GM12875 (cell line): ENCODE measurements around the gene FAM83F.

Experiments
- H3K4me3 ChIP-seq: one replicate; pipeline ENCODE4 v1.5.1; 2011; ENCODE audit warnings: low read depth, low read length, control low read depth
- CTCF ChIP-seq: IDR thresholded peaks from 2 replicates; pipeline ENCODE4 v1.5.1; 2011; ENCODE audit warnings: low read depth, mild to moderate bottlenecking, control low read depth, inconsistent platforms, low read length, moderate library complexity, borderline replicate concordance; ENCODE audit not compliant: insufficient read depth

The FAM83F gene

GRCh38 chr22:40002935-40003715, 8.4 kb downstream of the FAM83F start:
- H3K4me3 ChIP-seq: no peak overlapping the region
- TF ChIP-seq CTCF: no peak

- H3K4me3 ChIP-seq: no peak overlapping the region
- no peak for TF ChIP-seq CTCF
Measured at GRCh38 chr22:40004836-40005235, 10.1 kb downstream of the FAM83F start.

GRCh38 chr22:40006641-40007040, 11.9 kb downstream of the FAM83F start:
- H3K4me3 ChIP-seq: no peak overlapping the region
- no peak for TF ChIP-seq CTCF

GRCh38 chr22:40007853-40008710, 13.3 kb downstream of the FAM83F start:
- no peak overlapping the region for H3K4me3 ChIP-seq
- TF ChIP-seq CTCF: no peak

- no peak for TF ChIP-seq CTCF
- no peak overlapping the region for H3K4me3 ChIP-seq
Measured at GRCh38 chr22:40008726-40009291, 14.1 kb downstream of the FAM83F start.

- H3K4me3 ChIP-seq: no peak overlapping the region
- no peak for TF ChIP-seq CTCF
Measured at GRCh38 chr22:40009292-40009774, 14.6 kb downstream of the FAM83F start.
